ENCODE results near the gene KCNAB2. TPM values are rescaled to one million over a fixed set of nuclear protein-coding genes. Genes with fewer than 3 reads are reported as not detected.

The KCNAB2 gene
- total and polyA plus RNA-seq, 2 experiments from 2014 or later: 3.1 to 3.5 TPM

GRCh38 chr1:6028042-6028850, 17.4 kb upstream of the KCNAB2 start:
- Histone ChIP-seq H2AFZ (no peak overlapping the region), H3K27me3 (no peaks in the 10 kb centered on the region), H3K4me3 (no peak overlapping the region), H3K9me2 (replicated peaks; ENCODE audit: insufficient read depth) (no peaks in the 10 kb centered on the region), H4K20me1 (ENCODE audit: insufficient read depth, poor library complexity, severe bottlenecking) (no peaks in the 10 kb centered on the region), H3K27ac (no peak overlapping the region), H3K4me1 (ENCODE audit: insufficient read depth) (no peaks in the 10 kb centered on the region), H3K79me2 (no peaks in the 10 kb centered on the region), H3K4me2 (no peak overlapping the region), H3K36me3 (replicated peaks; ENCODE audit: insufficient read depth, low read depth) (no peaks in the 10 kb centered on the region), H3K9me3 (ENCODE audit: low read depth) (no peaks in the 10 kb centered on the region)
- 90% methylated on average over 19 of the region's 19 CpGs for WGBS (ENCODE audit: low lambda C conversion rate, missing lambda C conversion rate)
- no peak for DNase-seq (ENCODE audit: low spot score)
- TF ChIP-seq EZH2phosphoT487 (IDR thresholded peaks at IDR 0.05; ENCODE audit: low read depth, severe bottlenecking, unreplicated experiment) (no peak), CTCF (IDR thresholded peaks at IDR 0.05; ENCODE audit: poor library complexity) (no peak), EZH2 (IDR thresholded peaks at IDR 0.05; ENCODE audit: borderline replicate concordance) (no peak)

- Histone ChIP-seq H3K79me2 (no peaks in the 10 kb centered on the region), H3K9me3 (ENCODE audit: low read depth) (no peaks in the 10 kb centered on the region), H4K20me1 (ENCODE audit: insufficient read depth, poor library complexity, severe bottlenecking) (no peaks in the 10 kb centered on the region), H3K36me3 (replicated peaks; ENCODE audit: insufficient read depth, low read depth) (no peaks in the 10 kb centered on the region), H3K9me2 (replicated peaks; ENCODE audit: insufficient read depth) (no peaks in the 10 kb centered on the region), H3K27ac (no peak overlapping the region), H3K4me2 (no peak overlapping the region), H3K4me3 (no peak overlapping the region), H3K4me1 (ENCODE audit: insufficient read depth) (no peaks in the 10 kb centered on the region), H3K27me3 (no peaks in the 10 kb centered on the region), H2AFZ (no peak overlapping the region)
- TF ChIP-seq CTCF (IDR thresholded peaks at IDR 0.05; ENCODE audit: poor library complexity) (no peak), EZH2 (IDR thresholded peaks at IDR 0.05; ENCODE audit: borderline replicate concordance) (no peak), EZH2phosphoT487 (IDR thresholded peaks at IDR 0.05; ENCODE audit: low read depth, severe bottlenecking, unreplicated experiment) (no peak)
- no peak for DNase-seq (ENCODE audit: low spot score)
- WGBS (ENCODE audit: low lambda C conversion rate, missing lambda C conversion rate): 97% methylated on average over 5 of the region's 5 CpGs
Observed at GRCh38 chr1:6029351-6029750, 16.3 kb upstream of the KCNAB2 start.

- TF ChIP-seq CTCF (IDR thresholded peaks at IDR 0.05; ENCODE audit: poor library complexity): no peak
- H3K4me1 ChIP-seq (ENCODE audit: insufficient read depth): no peaks in the 10 kb centered on the region
- H3K27ac ChIP-seq: no peak overlapping the region
- H2AFZ ChIP-seq: no peak overlapping the region
- H3K4me2 ChIP-seq: no peak overlapping the region
- H3K9me3 ChIP-seq (ENCODE audit: low read depth): no peaks in the 10 kb centered on the region
- H3K79me2 ChIP-seq: no peaks in the 10 kb centered on the region
- no peaks in the 10 kb centered on the region for H3K36me3 ChIP-seq (replicated peaks; ENCODE audit: insufficient read depth, low read depth)
- no peaks in the 10 kb centered on the region for H3K27me3 ChIP-seq
- H4K20me1 ChIP-seq (ENCODE audit: insufficient read depth, poor library complexity, severe bottlenecking): no peaks in the 10 kb centered on the region
- no peak overlapping the region for H3K4me3 ChIP-seq
- WGBS (ENCODE audit: low lambda C conversion rate, missing lambda C conversion rate): 93% methylated on average over 7 of the region's 7 CpGs
- no peak for DNase-seq (ENCODE audit: low spot score)
- no peaks in the 10 kb centered on the region for H3K9me2 ChIP-seq (replicated peaks; ENCODE audit: insufficient read depth)
Observed at GRCh38 chr1:6030132-6030531, 15.6 kb upstream of the KCNAB2 start.

All from hepatocyte (in vitro differentiated cells).